GM21737 (cell line): ENCODE data around the gene INMT.
"Not testable (repeated sequence)": the region's sequence is repeated elsewhere in the genome, so short reads cannot be mapped to it uniquely, and the experiment has no call there.

Source experiments
- ATAC-seq: cut with Tn5 transposase; IDR thresholded peaks from one replicate; pipeline ENCODE4 v1.9.1; 2021; ENCODE audit warnings: mild to moderate bottlenecking, moderate library complexity; ENCODE audit not compliant: unreplicated experiment

Gene INMT

GRCh38 chr7:30751696-30752273, at the start of gene INMT:
Gene INMT, plus strand, starts transcription at chr7:30752135. Its CDS starts 16 bp downstream, at chr7:30752151.
- no peak for ATAC-seq

GRCh38 chr7:30702200-30702599, 49.7 kb upstream of the INMT start:
- ATAC-seq, result no peak

GRCh38 chr7:30703756-30704155, 48.2 kb upstream of the INMT start:
- no peak for ATAC-seq

- ATAC-seq, result no peak
Observed at GRCh38 chr7:30705008-30705407, 46.9 kb upstream of the INMT start.

GRCh38 chr7:30705596-30705995, 46.3 kb upstream of the INMT start:
- no peak for ATAC-seq

- no peak for ATAC-seq
Observed at GRCh38 chr7:30706316-30706715, 45.6 kb upstream of the INMT start.

- no peak for ATAC-seq
Observed at GRCh38 chr7:30706908-30707307, 45.0 kb upstream of the INMT start.

GRCh38 chr7:30707391-30708357, 44.3 kb upstream of the INMT start:
- ATAC-seq, result no peak

GRCh38 chr7:30708412-30708811, 43.5 kb upstream of the INMT start:
- ATAC-seq, result no peak

- ATAC-seq, result no peak
Observed at GRCh38 chr7:30708983-30709382, 43.0 kb upstream of the INMT start.

GRCh38 chr7:30709549-30709948, 42.4 kb upstream of the INMT start:
- ATAC-seq, result no peak

GRCh38 chr7:30710669-30711068, 41.3 kb upstream of the INMT start:
- ATAC-seq, result no peak

- no peak for ATAC-seq
Observed at GRCh38 chr7:30713392-30713791, 38.5 kb upstream of the INMT start.

- ATAC-seq, result no peak
Observed at GRCh38 chr7:30714129-30714528, 37.8 kb upstream of the INMT start.

GRCh38 chr7:30717181-30717580, 34.8 kb upstream of the INMT start:
- ATAC-seq, result no peak

GRCh38 chr7:30719434-30719833, 32.5 kb upstream of the INMT start:
- ATAC-seq, result not testable (repeated sequence)

GRCh38 chr7:30721211-30721610, 30.7 kb upstream of the INMT start:
- ATAC-seq, result no peak

- ATAC-seq, result no peak
Observed at GRCh38 chr7:30722187-30722586, 29.7 kb upstream of the INMT start.

- no peak for ATAC-seq
Observed at GRCh38 chr7:30722671-30723070, 29.3 kb upstream of the INMT start.

- ATAC-seq, result no peak
Observed at GRCh38 chr7:30723776-30724175, 28.2 kb upstream of the INMT start.

- ATAC-seq, result no peak
Observed at GRCh38 chr7:30726296-30727006, 25.5 kb upstream of the INMT start.
